HepG2 (cell line): ENCODE results near the gene RPL23. TPM values are rescaled to one million over a fixed set of nuclear protein-coding genes. Genes with fewer than 3 reads are reported as not detected.

Source experiments
- CENPX ChIP-seq: sonication (generic); formaldehyde crosslinking; IDR thresholded peaks from 2 replicates; pipeline ENCODE4 v1.9.0; 2021; ENCODE audit warnings: mild to moderate bottlenecking, missing genetic modification reagents, moderate library complexity
- ERF ChIP-seq: IDR thresholded peaks from 2 replicates; pipeline ENCODE4 v1.6.1; 2018; ENCODE audit warnings: missing biosample characterization, missing genetic modification reagents
- HNF1B ChIP-seq: sonication (generic); formaldehyde crosslinking; IDR thresholded peaks from 2 replicates; pipeline ENCODE4 v1.5.1; 2020; ENCODE audit warnings: mild to moderate bottlenecking, moderate library complexity, missing genetic modification reagents
- IRF2 ChIP-seq: IDR thresholded peaks from 2 replicates; pipeline ENCODE4 v1.6.1; 2018; ENCODE audit warnings: missing genetic modification reagents, missing compliant biosample characterization
- JUND ChIP-seq: sonication (generic); formaldehyde crosslinking; IDR thresholded peaks from 2 replicates; pipeline ENCODE4 v1.8.0; 2022; ENCODE audit warnings: mild to moderate bottlenecking, missing genetic modification reagents
- KAT8 ChIP-seq: IDR thresholded peaks from 2 replicates; pipeline ENCODE4 v1.6.1; 2016; ENCODE audit warnings: missing genetic modification reagents, missing compliant biosample characterization
- KDM5A ChIP-seq: fragments of 200-600 bp; sonication (generic); IDR thresholded peaks from 2 replicates; pipeline ENCODE4 v1.7.0; 2018; ENCODE audit warnings: antibody characterized with exemption, mild to moderate bottlenecking, low read length, borderline replicate concordance
- MBNL3 ChIP-seq: fragments of 250-450 bp; sonication (Bioruptor Pico); conservative IDR thresholded peaks from 2 replicates; pipeline ENCODE4 v1.8.0; 2022; ENCODE audit warnings: mild to moderate bottlenecking, inconsistent platforms
- NFKB2 ChIP-seq: sonication (generic); formaldehyde crosslinking; IDR thresholded peaks from 2 replicates; pipeline ENCODE4 v1.4.0; 2020; ENCODE audit warnings: missing genetic modification reagents, borderline replicate concordance
- SP5 ChIP-seq: IDR thresholded peaks from 2 replicates; pipeline ENCODE4 v1.6.1; 2016; ENCODE audit warnings: low read depth, borderline replicate concordance
- XRCC5 ChIP-seq: fragments of 200-400 bp; formaldehyde crosslinking; optimal IDR thresholded peaks from 2 replicates; pipeline ENCODE3; 2017; ENCODE audit warnings: mild to moderate bottlenecking, low read length
- ZBTB40 ChIP-seq, 2 experiments: fragments of 450-650 bp in 1 of 2; sonication (generic) in 1 of 2; formaldehyde crosslinking in 1 of 2; IDR thresholded peaks; 2 replicates each; pipeline versions ENCODE4 v1.6.1 to v1.8.0; 2016 to 2022; ENCODE audit warnings: antibody characterized with exemption in 1 of 2, mild to moderate bottlenecking in 1 of 2, missing genetic modification reagents in 1 of 2
- ZNF101 ChIP-seq: sonication (generic); formaldehyde crosslinking; IDR thresholded peaks from 2 replicates; pipeline ENCODE4 v1.4.0; 2020; ENCODE audit warnings: mild to moderate bottlenecking, low read depth, missing genetic modification reagents, borderline replicate concordance
- ZNF24 ChIP-seq: fragments of 450-650 bp; IDR thresholded peaks from 2 replicates; pipeline ENCODE4 v1.6.1; 2017; ENCODE audit warnings: antibody characterized with exemption, mild to moderate bottlenecking
- ZNF678 ChIP-seq: sonication (generic); formaldehyde crosslinking; IDR thresholded peaks from 2 replicates; pipeline ENCODE4 v1.4.0; 2020; ENCODE audit warnings: mild to moderate bottlenecking, missing genetic modification reagents
- ZNF709 ChIP-seq: sonication (generic); formaldehyde crosslinking; IDR thresholded peaks from 2 replicates; pipeline ENCODE4 v1.5.0; 2020; ENCODE audit warnings: mild to moderate bottlenecking, missing genetic modification reagents
- polyA plus RNA-seq, 8 experiments: library from polyadenylated mRNA; depleted of rRNA in 3 of 8; stranded (reverse) in 7 of 8; unstranded in 1 of 8; fragments of >200 nt; fragmentation: Illumina TruSeq in 4 of 8; extraction: Trizol in 4 of 8; gene quantifications; 2 replicates each; pipeline versions ENCODE4 v1.2.1 to v1.2.3, GENCODE V29; 2011 to 2016; ENCODE audit warnings: low read depth in 4 of 8, missing spikeins in 1 of 8, mixed read lengths in 1 of 8; ENCODE audit not compliant: insufficient read depth in 1 of 8
- total RNA-seq, 5 experiments: library from RNA; depleted of rRNA; stranded (reverse); fragments of >200 nt; fragmentation: Illumina TruSeq; extraction: Trizol; gene quantifications; 2 replicates each; pipeline ENCODE4 v1.2.3, GENCODE V29; 2016; ENCODE audit warnings: low read depth in 1 of 5

RPL23 gene
- total and polyA plus RNA-seq, 2 of the 13 experiments (the other 11 are each of a cell fraction or from before 2014, with no cell fraction given) = 2,790 to 4,860 TPM

GRCh38 chr17:38868817-38869525 is 15.4 kb upstream of the RPL23 start (continued):
- TF ChIP-seq HNF1B = peak; percentile 63
- TF ChIP-seq ZNF101 = 0 out of 2 replicates have a peak, but pooled peaks have one; percentile 30
- TF ChIP-seq KAT8 (CRISPR knock-in tag) = peak; percentile 42; the same call in 1 of the 2 replicates
- peak; percentile 97 for TF ChIP-seq ZNF24
- no peak for TF ChIP-seq CENPX (CRISPR knock-in tag)
- peak; percentile 57; the same call in 1 of the 2 replicates for TF ChIP-seq ZNF678 (CRISPR knock-in tag)
- peak; percentile 56; the same call in 1 of the 2 replicates for TF ChIP-seq MBNL3 (CRISPR knock-in tag)
- peak; percentile 36 for TF ChIP-seq SP5
- no peak for TF ChIP-seq ZBTB40 (IDR thresholded peaks at IDR 0.05)
- 0 out of 2 replicates have a peak, but pooled peaks have one; percentile 3 for TF ChIP-seq ZBTB40 (CRISPR knock-in tag; IDR thresholded peaks at IDR 0.05)
- 0 out of 2 replicates have a peak, but pooled peaks have one; percentile 11 for TF ChIP-seq JUND (CRISPR knock-in tag)
- peak; percentile 56; the same call in 1 of the 2 replicates for TF ChIP-seq ZNF709 (CRISPR knock-in tag)
- no peak; the same call in 1 of the 2 replicates for TF ChIP-seq KDM5A
- peak; percentile 96 for TF ChIP-seq XRCC5
- TF ChIP-seq NFKB2 (CRISPR knock-in tag) = peak; percentile 68; the same call in 1 of the 2 replicates
- peak; percentile 76; the same call in 1 of the 2 replicates for TF ChIP-seq IRF2 (CRISPR knock-in tag)
- peak; percentile 78; the same call in 1 of the 2 replicates for TF ChIP-seq ERF (CRISPR knock-in tag)
